Ovary (tissue), 3 donors: ENCODE results near the gene CAMTA2.

Experiments used
- CTCF ChIP-seq, 3 donors: fragments of 450-650 bp in 2 of 3; fragments of 200-600 bp in 1 of 3; IDR thresholded peaks; one replicate each; pipeline versions ENCODE4 v1.5.1 to v1.8.0; 2016 to 2022; ENCODE audit warnings: antibody characterized with exemption in 3 of 3, mild to moderate bottlenecking in 1 of 3
- POLR2A ChIP-seq: fragments of 450-650 bp; IDR thresholded peaks from one replicate; pipeline ENCODE4 v1.6.1; 2017; ENCODE audit warnings: antibody characterized with exemption, mild to moderate bottlenecking, moderate library complexity
- donor health status: DM: no; HTN: no; CAD: no.

- TF ChIP-seq POLR2A, result no peak
- TF ChIP-seq CTCF (IDR thresholded peaks at IDR 0.05), result no peak
These were observed 32.0 kb upstream of the CAMTA2 start for GRCh38 chr17:5019475-5019956.
